ENCODE results near the gene RAB33B.

RAB33B gene

DNA sequence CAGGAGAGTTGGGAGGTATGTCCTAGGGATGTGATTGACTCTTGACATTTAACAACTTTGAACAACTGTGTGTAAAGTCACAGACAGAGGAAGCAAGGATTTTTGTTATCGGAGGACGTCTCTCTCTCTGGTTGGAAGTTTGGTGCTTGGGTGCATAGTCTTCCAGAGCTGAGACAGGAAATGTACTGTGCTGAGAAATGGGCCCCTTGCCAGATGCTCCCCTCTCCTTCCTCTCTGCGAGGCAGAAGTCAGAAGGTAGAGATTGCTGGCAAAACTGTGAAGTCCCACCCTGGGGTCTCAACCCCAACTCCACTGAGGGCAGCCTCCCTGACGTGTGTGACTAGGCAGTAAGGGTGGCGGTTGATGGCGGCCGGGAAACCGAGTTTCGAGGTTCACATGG lies 52.9 kb downstream of the RAB33B start:
- Histone ChIP-seq H3K4me1 (ENCODE audit: control insufficient read depth, insufficient read depth, low read length) (no peaks in the 10 kb centered on the region), H3K27ac (ENCODE audit: low read length) (no peak overlapping the region), H3K27me3 (ENCODE audit: control insufficient read depth in 1 of 2, insufficient read depth in 2 of 2, low read length in 2 of 2) (no peaks in the 10 kb centered on the region), H3K4me3 (ENCODE audit: low read length in 2 of 2) (no peak overlapping the region), H3K9me3 (ENCODE audit: control insufficient read depth in 2 of 2, low read length in 2 of 2) (no peaks in the 10 kb centered on the region), H3K36me3 (ENCODE audit: control insufficient read depth in 2 of 2, insufficient read depth in 2 of 2, low read length in 2 of 2) (peaks cover 23 to 31% of the 10 kb centered on the region in 2 donors), H3K9ac (ENCODE audit: low read length in 2 of 2) (no peak overlapping the region)

DNA sequence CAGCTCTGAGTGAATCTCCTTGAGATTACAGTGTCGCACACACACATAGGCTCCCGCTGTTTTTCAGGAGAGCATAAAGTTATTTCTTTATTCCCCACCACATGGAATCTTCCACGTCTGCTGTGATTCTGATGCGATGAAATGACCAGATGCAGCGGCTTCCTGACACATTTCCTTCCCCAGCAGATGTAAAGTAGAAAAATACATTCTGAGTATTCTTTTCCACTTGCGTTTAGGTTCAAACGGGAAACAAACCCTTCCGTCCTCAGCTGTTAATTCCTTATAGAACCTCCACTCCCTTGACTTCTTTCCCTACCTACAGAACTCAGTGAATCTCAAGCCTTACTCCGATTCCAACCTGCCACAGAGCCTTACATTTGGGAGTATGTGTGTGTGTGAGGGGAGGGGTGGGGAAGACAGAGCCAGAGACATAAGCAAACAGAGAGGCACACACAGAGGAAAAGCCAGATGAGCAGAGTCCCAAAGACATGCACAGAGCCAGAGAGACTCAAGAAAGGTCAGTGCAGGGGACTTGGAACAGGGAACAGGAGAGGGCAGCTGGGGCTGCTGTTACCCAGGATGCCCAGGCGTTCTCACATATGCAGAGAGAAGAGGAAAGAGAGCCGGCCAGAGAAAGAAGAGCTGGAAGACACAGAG lies 54.8 kb downstream of the RAB33B start:
- Histone ChIP-seq H3K4me1 (ENCODE audit: control insufficient read depth, insufficient read depth, low read length) (no peaks in the 10 kb centered on the region), H3K36me3 (ENCODE audit: control insufficient read depth in 2 of 2, insufficient read depth in 2 of 2, low read length in 2 of 2) (peaks cover 25 to 41% of the 10 kb centered on the region in 2 donors), H3K27ac (ENCODE audit: low read length) (no peak overlapping the region), H3K9me3 (ENCODE audit: control insufficient read depth in 2 of 2, low read length in 2 of 2) (no peaks in the 10 kb centered on the region), H3K4me3 (ENCODE audit: low read length in 2 of 2) (no peak overlapping the region), H3K27me3 (ENCODE audit: control insufficient read depth in 1 of 2, insufficient read depth in 2 of 2, low read length in 2 of 2) (no peaks in the 10 kb centered on the region), H3K9ac (ENCODE audit: low read length in 2 of 2) (no peak overlapping the region)

DNA sequence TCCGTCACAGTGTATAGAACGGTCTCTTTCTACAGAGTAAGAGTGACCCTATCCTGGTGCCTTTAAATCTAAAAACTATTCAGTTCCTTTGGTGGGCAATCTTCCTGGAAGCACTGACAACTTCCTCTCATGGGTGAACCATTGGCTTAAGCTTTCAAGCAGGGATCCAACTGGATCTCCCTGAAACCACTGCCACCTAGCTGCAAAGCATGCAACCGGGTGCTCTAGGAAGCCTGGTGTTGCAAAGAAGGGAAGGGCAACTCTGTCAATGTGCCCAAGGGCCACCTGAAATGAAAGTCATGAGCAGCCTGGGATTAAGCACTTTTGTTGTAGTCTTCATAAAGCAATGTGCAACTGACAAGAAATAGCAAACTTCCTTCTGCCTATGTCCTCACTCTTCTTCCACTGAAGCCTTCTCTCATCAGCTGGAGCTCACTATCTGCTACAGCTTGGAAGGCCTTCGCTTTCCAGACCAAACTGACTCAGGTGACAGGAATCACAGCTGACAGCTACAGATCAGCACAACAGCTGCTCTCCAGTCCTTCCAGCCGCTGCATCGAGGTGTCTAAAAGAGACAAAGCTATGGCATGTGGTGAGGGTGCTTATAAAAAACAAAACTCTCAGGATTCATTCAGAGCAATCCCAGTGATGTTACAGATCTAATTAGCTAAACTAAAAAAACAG lies 55.9 kb downstream of the RAB33B start:
- Histone ChIP-seq H3K9me3 (ENCODE audit: control insufficient read depth in 2 of 2, low read length in 2 of 2) (no peaks in the 10 kb centered on the region), H3K36me3 (ENCODE audit: control insufficient read depth in 2 of 2, insufficient read depth in 2 of 2, low read length in 2 of 2) (peaks cover 30 to 46% of the 10 kb centered on the region in 2 donors), H3K4me3 (ENCODE audit: low read length in 2 of 2) (no peak overlapping the region), H3K4me1 (ENCODE audit: control insufficient read depth, insufficient read depth, low read length) (no peaks in the 10 kb centered on the region), H3K9ac (ENCODE audit: low read length in 2 of 2) (no peak overlapping the region), H3K27me3 (ENCODE audit: control insufficient read depth in 1 of 2, insufficient read depth in 2 of 2, low read length in 2 of 2) (no peaks in the 10 kb centered on the region), H3K27ac (ENCODE audit: low read length) (no peak overlapping the region)

DNA sequence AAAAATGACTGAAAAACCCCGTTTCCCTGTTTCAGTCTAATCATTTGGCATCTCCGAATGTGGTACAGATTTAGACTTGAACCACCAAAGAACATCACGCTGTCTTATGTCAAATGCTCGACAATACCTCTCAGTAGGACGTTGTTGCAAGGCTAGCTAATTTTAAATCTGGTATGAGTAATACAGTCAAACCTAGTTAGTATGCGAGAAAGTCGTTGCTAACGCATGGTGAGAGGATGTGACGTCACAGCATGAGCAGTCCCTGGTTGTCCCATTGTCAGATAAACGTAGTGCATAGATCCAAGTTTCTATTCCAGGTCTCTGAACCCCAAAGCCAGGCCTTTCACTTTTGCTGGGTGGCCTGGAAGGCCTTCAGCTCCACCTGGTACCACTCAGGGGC lies 57.4 kb downstream of the RAB33B start:
- peaks cover 8% of the 10 kb centered on the region for H3K4me1 ChIP-seq (ENCODE audit: control insufficient read depth, insufficient read depth, low read length)
- peaks cover 34 to 42% of the 10 kb centered on the region in 2 donors for H3K36me3 ChIP-seq (ENCODE audit: control insufficient read depth in 2 of 2, insufficient read depth in 2 of 2, low read length in 2 of 2)
- H3K27me3 ChIP-seq (ENCODE audit: control insufficient read depth in 1 of 2, insufficient read depth in 2 of 2, low read length in 2 of 2) = no peaks in the 10 kb centered on the region
- no peak overlapping the region for H3K9ac ChIP-seq (ENCODE audit: low read length in 2 of 2)
- H3K9me3 ChIP-seq (ENCODE audit: control insufficient read depth in 2 of 2, low read length in 2 of 2) = no peaks in the 10 kb centered on the region
- no peak overlapping the region for H3K4me3 ChIP-seq (ENCODE audit: low read length in 2 of 2)
- no peak overlapping the region for H3K27ac ChIP-seq (ENCODE audit: low read length)

DNA sequence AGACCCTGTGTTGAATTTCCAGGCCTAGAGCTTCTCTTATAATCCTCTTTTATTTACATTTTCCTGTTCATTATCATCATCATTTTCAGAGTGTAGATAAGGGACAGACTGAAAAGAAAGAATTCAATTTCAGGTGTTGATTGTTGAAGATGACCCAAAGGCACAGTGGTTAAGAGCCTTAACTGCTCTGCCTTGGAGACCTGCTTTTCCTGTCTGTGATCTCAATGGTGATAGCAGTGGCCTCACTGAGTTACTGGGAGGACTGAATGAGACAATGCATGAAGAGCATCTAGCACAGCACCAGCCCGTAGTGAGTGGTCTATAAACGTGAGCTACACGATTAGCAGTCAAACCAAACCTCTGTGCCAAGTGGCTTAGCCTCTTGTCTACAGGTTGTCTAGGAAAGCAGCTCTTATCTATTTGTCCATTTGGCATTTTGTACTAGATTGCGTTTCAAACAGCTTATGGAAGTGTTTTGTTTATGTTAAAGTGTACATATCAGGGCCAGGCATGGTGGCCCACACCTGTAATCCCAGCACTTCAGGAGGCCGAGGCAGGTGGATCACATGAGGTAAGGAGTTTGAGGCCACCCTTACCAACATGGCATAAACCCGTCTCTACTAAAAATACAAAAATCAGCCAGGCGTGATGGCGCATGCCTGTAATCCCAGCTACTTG lies 60.6 kb downstream of the RAB33B start:
- Histone ChIP-seq H3K36me3 (ENCODE audit: control insufficient read depth in 2 of 2, insufficient read depth in 2 of 2, low read length in 2 of 2) (peaks cover 51 to 54% of the 10 kb centered on the region in 2 donors), H3K9me3 (ENCODE audit: control insufficient read depth in 2 of 2, low read length in 2 of 2) (no peaks in the 10 kb centered on the region), H3K27ac (ENCODE audit: low read length) (no peak overlapping the region), H3K4me1 (ENCODE audit: control insufficient read depth, insufficient read depth, low read length) (peaks cover 8% of the 10 kb centered on the region), H3K27me3 (ENCODE audit: control insufficient read depth in 1 of 2, insufficient read depth in 2 of 2, low read length in 2 of 2) (no peaks in the 10 kb centered on the region), H3K9ac (ENCODE audit: low read length in 2 of 2) (no peak overlapping the region), H3K4me3 (ENCODE audit: low read length in 2 of 2) (no peak overlapping the region)

DNA sequence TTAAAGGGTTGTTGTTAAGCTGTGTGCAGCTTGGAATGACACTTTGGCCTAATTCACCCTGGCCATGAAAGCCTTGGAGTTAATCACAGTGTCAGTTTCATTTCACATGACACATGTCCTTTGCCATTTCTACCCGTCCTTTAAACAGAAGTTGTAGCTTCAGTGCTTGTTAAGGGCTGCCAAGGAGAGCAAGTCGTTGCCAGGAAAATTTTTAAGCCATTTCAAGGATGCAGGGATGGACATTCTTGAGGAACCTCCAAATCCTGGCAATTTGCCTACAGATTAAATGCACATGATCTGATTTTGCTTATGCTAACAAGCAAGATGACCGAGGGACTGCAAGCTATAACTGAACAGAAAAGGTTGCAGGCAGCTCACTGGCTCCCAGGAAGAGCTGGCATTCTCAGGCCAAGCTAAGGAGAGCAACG lies 61.6 kb downstream of the RAB33B start:
- Histone ChIP-seq H3K4me3 (ENCODE audit: low read length in 2 of 2) (no peak overlapping the region), H3K9ac (ENCODE audit: low read length in 2 of 2) (no peak overlapping the region), H3K9me3 (ENCODE audit: control insufficient read depth in 2 of 2, low read length in 2 of 2) (no peaks in the 10 kb centered on the region), H3K36me3 (ENCODE audit: control insufficient read depth in 2 of 2, insufficient read depth in 2 of 2, low read length in 2 of 2) (peaks cover 44 to 51% of the 10 kb centered on the region in 2 donors), H3K27me3 (ENCODE audit: control insufficient read depth in 1 of 2, insufficient read depth in 2 of 2, low read length in 2 of 2) (no peaks in the 10 kb centered on the region), H3K4me1 (ENCODE audit: control insufficient read depth, insufficient read depth, low read length) (peaks cover 8% of the 10 kb centered on the region), H3K27ac (ENCODE audit: low read length) (no peak overlapping the region)

DNA sequence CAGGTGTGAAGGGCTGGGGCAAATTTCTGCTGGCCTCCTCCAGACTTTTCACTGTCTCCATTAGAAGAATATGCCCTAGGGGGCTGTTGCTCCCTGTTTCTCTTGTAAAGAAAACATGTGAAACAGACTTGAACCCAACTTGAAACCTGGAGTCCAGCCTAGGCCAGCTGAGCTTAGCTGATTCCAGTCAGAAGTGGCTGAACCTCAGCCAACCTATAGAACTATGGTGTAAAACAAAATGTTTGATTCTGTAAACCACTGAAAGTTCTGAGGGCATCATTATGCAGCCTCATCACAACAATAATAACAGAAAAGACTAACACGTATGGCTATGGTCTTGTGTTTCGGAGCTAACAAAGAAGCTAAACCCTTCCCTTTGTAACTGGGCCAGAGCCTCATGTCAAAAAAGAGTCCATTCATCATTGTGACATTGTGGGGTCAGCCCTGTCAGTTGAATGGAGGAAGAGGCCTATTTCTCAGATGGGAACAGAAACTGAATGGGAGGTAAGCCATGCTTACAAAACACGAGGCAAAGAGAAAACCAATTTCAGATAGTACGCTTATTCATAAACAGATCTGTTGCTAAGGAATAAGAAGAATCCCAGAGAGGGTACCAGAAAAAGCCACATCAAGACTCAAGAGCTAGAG lies 68.0 kb downstream of the RAB33B start:
- Histone ChIP-seq H3K4me1 (ENCODE audit: control insufficient read depth, insufficient read depth, low read length) (peaks cover 4% of the 10 kb centered on the region), H3K4me3 (ENCODE audit: low read length in 2 of 2) (no peak overlapping the region), H3K9me3 (ENCODE audit: control insufficient read depth in 2 of 2, low read length in 2 of 2) (no peaks in the 10 kb centered on the region), H3K27ac (ENCODE audit: low read length) (no peak overlapping the region), H3K27me3 (ENCODE audit: control insufficient read depth in 1 of 2, insufficient read depth in 2 of 2, low read length in 2 of 2) (no peaks in the 10 kb centered on the region), H3K36me3 (ENCODE audit: control insufficient read depth in 2 of 2, insufficient read depth in 2 of 2, low read length in 2 of 2) (peaks cover 29 to 36% of the 10 kb centered on the region in 2 donors), H3K9ac (ENCODE audit: low read length in 2 of 2) (no peak overlapping the region)

DNA sequence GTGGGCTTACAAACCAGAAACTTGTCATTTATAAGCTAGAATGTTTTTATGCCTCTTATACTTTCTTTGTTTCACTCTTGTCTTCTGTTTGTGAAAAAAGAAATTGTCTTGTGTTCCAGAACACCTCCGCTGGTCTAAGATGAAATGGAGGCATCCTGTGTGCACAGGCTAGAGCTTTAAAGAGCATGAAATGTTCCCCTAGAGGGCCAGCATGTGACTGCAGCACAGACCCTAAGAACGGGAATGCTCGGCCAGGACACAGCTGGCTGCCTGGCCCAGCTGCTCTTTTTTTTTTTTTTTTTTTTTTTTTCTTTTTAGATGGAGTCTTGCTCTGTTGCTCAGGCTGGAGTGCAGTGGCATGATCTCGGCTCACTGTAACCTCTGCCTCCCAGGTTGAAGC lies 68.5 kb downstream of the RAB33B start:
- Histone ChIP-seq H3K4me1 (ENCODE audit: control insufficient read depth, insufficient read depth, low read length) (peaks cover 4% of the 10 kb centered on the region), H3K9ac (ENCODE audit: low read length in 2 of 2) (no peak overlapping the region), H3K4me3 (ENCODE audit: low read length in 2 of 2) (no peak overlapping the region), H3K27ac (ENCODE audit: low read length) (no peak overlapping the region), H3K9me3 (ENCODE audit: control insufficient read depth in 2 of 2, low read length in 2 of 2) (no peaks in the 10 kb centered on the region), H3K27me3 (ENCODE audit: control insufficient read depth in 1 of 2, insufficient read depth in 2 of 2, low read length in 2 of 2) (no peaks in the 10 kb centered on the region), H3K36me3 (ENCODE audit: control insufficient read depth in 2 of 2, insufficient read depth in 2 of 2, low read length in 2 of 2) (peaks cover 26 to 32% of the 10 kb centered on the region in 2 donors)

DNA sequence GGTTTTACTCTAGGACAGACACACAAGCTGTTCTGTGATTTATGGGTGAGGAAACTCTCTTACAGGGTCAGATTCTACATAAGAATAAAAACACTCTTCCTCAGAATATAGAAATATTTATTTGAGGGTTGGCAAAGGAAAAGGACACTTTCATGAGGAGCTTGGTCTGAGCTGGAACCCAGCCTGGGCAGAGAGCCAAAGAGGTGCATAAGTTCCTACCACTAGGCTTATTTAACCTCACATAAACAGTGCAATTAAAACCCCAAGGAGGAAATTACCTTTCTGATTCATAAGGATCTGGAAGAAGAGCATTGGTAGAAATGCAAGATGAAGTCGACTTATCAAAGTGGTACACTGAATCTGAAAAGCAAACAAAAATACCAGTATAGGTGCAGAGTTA lies 69.2 kb downstream of the RAB33B start:
- peaks cover 22 to 29% of the 10 kb centered on the region in 2 donors for H3K36me3 ChIP-seq (ENCODE audit: control insufficient read depth in 2 of 2, insufficient read depth in 2 of 2, low read length in 2 of 2)

DNA sequence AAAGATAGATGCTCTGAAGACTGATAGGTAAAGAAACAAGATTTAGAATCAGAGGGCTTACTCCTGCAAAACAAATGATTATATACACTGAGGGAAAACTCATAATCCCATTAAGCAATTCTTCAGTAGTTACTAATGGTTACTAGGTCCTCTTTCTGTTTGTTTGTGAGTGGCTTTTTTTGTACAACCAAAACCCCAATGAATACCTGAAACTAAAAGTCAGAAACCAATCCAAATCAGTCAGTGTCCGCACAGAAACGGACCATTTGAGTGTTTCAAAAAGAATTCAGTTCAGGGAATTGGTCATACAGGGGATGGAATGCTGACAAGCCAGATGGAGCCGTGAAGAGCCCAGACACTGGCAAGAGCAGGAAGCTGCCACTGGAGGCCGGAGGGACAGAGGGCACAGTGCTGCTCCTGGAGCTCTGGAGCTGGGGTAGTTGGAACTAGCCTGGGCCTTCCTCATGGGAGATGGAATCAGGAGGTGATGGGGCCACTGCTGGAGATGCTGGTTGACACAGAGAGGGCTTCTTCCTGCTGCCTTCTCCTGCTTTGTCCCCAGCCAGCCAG lies 70.2 kb downstream of the RAB33B start:
- Histone ChIP-seq H3K27me3 (ENCODE audit: control insufficient read depth in 1 of 2, insufficient read depth in 2 of 2, low read length in 2 of 2) (no peaks in the 10 kb centered on the region), H3K4me1 (ENCODE audit: control insufficient read depth, insufficient read depth, low read length) (peaks cover 4% of the 10 kb centered on the region), H3K4me3 (ENCODE audit: low read length in 2 of 2) (no peak overlapping the region), H3K27ac (ENCODE audit: low read length) (no peak overlapping the region), H3K9me3 (ENCODE audit: control insufficient read depth in 2 of 2, low read length in 2 of 2) (no peaks in the 10 kb centered on the region), H3K36me3 (ENCODE audit: control insufficient read depth in 2 of 2, insufficient read depth in 2 of 2, low read length in 2 of 2) (peaks cover 22 to 30% of the 10 kb centered on the region in 2 donors), H3K9ac (ENCODE audit: low read length in 2 of 2) (no peak overlapping the region)

More for the DNA sequence above, 69.2 kb downstream of the RAB33B start:
- H3K4me3 ChIP-seq (ENCODE audit: low read length in 2 of 2) = no peak overlapping the region
- H3K27ac ChIP-seq (ENCODE audit: low read length) = no peak overlapping the region
- peaks cover 4% of the 10 kb centered on the region for H3K4me1 ChIP-seq (ENCODE audit: control insufficient read depth, insufficient read depth, low read length)
- H3K27me3 ChIP-seq (ENCODE audit: control insufficient read depth in 1 of 2, insufficient read depth in 2 of 2, low read length in 2 of 2) = no peaks in the 10 kb centered on the region
- no peak overlapping the region for H3K9ac ChIP-seq (ENCODE audit: low read length in 2 of 2)
- H3K9me3 ChIP-seq (ENCODE audit: control insufficient read depth in 2 of 2, low read length in 2 of 2) = no peaks in the 10 kb centered on the region
